ENCODE data around the gene PPT2. TPM values are rescaled to one million over a fixed set of nuclear protein-coding genes. Genes with fewer than 3 reads are reported as not detected.
"Not testable (repeated sequence)": the region's sequence is repeated elsewhere in the genome, so short reads cannot be mapped to it uniquely, and the experiment has no call there.

The PPT2 gene
- total RNA-seq, 1 donor from 2014 or later: 22.6 TPM

GRCh38 chr6:32183483-32184083, 29.6 kb downstream of the PPT2 start:
- ATAC-seq: no peak
- DNase-seq: peak; percentile 47
- intact Hi-C loops (cut with micrococcal nuclease): no loop called here

DNA sequence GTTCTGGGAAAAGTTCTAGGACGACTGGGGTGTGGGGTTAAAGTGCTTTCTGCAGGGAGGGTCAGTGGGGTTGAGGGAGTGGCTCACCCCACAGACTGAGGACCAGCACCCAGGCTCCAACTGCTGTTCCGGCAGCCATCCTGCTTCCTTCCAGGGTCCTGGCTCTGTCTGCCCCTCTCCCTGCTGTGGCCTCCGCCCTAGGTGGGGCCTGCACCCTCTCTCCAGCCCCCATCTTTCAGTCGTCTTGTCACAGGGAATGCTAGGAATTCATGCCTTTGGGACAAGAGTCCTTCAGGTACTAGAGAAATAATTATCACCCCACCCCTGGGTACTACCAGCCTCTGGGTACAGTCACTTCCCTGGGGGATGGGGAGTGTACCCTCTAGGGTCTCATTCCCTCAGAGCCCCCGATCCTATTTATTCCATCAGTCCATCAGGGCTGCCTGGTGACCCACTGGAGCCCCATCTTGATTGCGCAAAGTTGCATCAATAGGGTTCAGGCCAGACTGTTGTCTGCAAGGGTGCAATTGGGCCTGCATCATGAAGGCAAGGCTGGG, 30.2 kb downstream of the PPT2 start, which contains the start of gene AGER:
TSS of gene AGER (minus strand) at position 170 of the 557 bp plus-strand sequence. CDS start at position 139, 31 bp downstream.
- intact Hi-C loops (cut with micrococcal nuclease): no loop called here
- ATAC-seq (no peak), DNase-seq (no peak)

GRCh38 chr6:32185681-32186131, 31.8 kb downstream of the PPT2 start:
- DNase-seq (peak; percentile 88), ATAC-seq (peak; percentile 67)
- intact Hi-C loops (cut with micrococcal nuclease): not testable (repeated sequence)

DNA sequence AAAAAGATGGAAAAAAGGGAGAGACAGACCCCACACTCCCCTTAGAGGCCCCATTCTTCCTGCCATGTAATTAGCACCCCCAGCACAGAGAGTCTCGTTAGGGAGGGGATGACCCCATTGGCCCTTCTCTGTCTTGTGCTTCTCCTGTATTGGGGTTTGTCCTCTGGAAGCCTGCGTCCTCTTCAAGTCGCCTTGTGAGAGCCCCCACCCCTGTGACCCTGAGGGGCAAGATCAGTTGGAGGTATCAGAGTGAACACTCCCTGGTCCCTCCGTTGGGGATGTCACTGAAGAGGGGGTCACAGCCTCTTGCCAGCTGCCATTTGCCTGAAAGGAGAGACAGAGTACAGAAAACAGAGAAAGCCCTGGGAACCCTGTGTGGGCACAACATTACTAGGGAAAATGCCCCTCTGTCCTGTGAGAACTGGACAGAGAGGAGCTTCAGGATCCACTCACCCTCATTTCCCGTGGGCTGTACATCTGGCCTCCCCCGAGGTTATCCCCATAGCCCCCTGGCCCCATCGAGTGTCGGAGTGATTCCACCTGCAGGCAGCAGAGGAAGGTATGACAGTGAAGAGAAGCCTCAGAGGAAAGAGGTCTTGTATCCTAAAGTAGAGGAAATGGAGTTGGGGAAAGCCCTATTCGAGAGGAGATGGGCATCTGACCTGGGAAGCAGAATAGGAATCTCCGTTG, 32.4 kb downstream of the PPT2 start:
- not testable (repeated sequence) for DNase-seq, ATAC-seq

GRCh38 chr6:32187009-32187709, 33.2 kb downstream of the PPT2 start:
- DNase-seq (no peak), ATAC-seq (no peak)
- intact Hi-C loops (cut with micrococcal nuclease): no loop called here

More for the DNA sequence above, 32.4 kb downstream of the PPT2 start:
- intact Hi-C loops (cut with micrococcal nuclease): not testable (repeated sequence)

GRCh38 chr6:32187725-32188380, 33.9 kb downstream of the PPT2 start:
- ATAC-seq; DNase-seq; intact Hi-C loops (cut with micrococcal nuclease): not testable (repeated sequence)

- intact Hi-C loops (cut with micrococcal nuclease): no loop called here
- DNase-seq (no peak), ATAC-seq (no peak)
Observed at GRCh38 chr6:32188381-32189068, 34.6 kb downstream of the PPT2 start.

DNA sequence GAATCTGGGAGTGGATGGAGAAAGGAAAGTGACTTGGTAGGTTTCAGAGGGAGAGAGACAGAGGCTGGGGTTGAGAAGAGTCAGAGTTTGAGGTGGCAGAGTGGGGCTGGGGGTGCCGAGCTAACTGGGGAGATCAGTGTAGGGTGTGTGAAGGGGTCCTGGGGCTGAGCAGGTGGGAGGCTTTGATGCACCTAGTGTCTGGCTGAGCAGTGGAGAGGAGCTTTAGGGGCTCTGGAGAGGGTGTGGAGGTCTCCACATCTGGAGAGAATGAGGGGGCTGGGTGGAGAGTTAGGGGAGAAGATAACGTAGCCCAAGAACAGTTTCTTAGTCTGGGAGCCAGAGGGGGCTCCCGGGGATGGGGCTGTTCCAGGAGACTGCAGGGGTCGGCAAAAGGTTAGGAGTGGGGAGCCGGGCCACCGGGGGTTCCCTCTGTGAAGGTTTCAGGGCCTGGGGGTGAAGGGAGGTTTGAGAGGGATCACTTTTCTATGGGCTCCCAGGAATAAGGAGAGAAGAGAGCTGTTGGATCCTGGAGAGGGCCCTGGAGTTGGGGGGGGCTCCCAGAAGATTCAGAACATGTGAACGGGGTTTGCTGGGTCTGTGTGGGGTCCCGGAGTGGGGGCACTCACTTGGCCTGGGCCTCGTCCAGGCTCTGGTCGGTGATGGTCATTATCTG, 35.3 kb downstream of the PPT2 start:
- ATAC-seq: peak; percentile 2
- intact Hi-C loops (cut with micrococcal nuclease): no loop called here
- no peak for DNase-seq

DNA sequence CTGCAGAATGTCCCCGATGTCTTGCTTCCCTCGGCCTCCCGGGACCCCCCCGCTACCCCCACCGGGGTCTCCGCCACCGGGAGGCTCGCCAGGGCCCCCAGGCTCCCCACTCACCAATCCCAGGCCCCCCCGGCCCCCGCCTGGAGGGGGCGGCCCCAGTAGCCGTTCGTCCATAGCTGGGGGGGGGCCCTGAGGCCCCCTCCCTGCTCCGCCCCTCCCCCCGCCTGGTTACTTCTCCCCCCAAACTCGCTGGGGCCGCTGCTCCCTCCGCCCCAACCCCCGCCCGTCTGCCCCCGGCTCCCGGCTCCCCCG, 35.8 kb downstream of the PPT2 start:
- intact Hi-C loops (cut with micrococcal nuclease): no loop called here
- DNase-seq: peak; percentile 64
- peak; percentile 4 for ATAC-seq

GRCh38 chr6:32190054-32190851, 36.3 kb downstream of the PPT2 start, which contains the start of gene PBX2:
Gene PBX2, minus strand, starts transcription at chr6:32190202. Its CDS starts 287 bp downstream, at chr6:32189915.
- intact Hi-C loops (cut with micrococcal nuclease): no loop called here

GRCh38 chr6:32190911-32191677, 37.2 kb downstream of the PPT2 start:
- ATAC-seq: no peak
- DNase-seq: no peak
- intact Hi-C loops (cut with micrococcal nuclease): no loop called here

More at GRCh38 chr6:32190054-32190851, 36.3 kb downstream of the PPT2 start, which contains the start of gene PBX2:
- DNase-seq (peak; percentile 90), ATAC-seq (peak; percentile 80)

DNA sequence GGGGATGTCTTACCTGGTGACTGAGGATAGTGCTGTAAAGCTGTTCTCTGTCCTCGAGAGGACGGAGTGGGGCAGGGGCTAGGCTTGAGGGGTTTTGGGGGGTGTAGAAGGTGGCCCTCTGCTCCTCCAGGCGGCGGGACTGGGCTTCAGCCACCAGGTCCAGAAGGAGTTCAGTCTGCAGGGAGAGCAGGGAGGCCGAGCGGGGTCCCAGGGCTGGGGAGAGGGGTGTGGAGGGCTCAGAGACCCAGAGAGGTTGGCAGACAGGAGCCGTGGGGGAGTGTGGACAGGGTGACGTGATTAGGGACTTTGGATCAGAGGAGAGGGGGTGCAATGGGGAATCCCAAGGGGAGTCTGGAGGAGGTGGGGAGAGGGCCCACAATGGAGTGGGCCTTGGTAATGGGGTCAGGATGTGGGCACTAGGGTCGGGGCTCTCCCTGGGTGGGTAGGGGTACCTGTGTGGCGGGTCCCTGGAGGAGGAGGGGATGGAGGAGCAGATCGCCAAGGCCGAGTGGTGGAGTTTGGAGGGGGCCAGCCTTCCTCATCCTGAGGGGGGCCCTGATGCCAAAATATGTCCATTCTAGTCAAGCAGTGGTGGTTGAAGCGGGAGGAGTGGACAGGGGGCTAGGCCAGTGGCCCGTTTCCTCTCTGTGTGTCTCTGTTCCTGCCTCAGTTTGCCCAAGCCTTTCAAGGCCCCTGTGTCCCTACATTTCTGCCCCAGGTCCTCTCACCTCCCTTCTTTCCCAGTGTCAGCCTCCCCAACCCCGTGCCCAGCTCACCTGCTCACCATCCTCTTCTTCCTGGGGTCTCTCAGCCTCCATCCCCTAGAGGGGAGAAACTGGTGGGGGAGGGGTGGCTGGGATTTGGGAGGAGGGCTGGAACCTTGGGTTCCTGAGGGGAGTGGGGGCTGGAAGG, 38.0 kb downstream of the PPT2 start:
- ATAC-seq (no peak), DNase-seq (no peak)
- intact Hi-C loops (cut with micrococcal nuclease): no loop called here

DNA sequence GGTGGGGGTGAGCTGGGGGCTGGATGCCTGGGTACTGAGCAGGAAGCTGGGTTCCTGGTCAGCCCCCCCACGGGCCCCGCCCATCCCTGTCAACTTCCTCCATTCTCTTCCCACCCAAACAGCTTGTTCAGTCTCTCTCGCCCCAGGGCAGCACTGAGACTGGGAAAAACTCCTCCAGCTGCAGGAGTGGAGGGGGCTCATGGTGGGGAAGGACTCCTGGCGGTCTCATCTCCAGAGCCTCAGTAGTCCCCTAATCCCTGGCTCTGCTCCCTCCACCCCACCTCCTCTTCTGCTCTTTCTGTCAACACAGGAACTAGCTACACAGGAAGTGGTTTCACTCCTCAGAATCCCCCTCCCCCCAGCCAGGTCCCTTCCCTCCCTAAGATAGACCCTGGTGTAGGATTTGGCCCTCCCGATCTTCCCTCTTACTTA, 38.7 kb downstream of the PPT2 start, which contains the start of gene GPSM3:
TSS of gene GPSM3 (minus strand) at position 36 of the 432 bp plus-strand sequence. CDS start 130 bp downstream, outside the sequence.
- intact Hi-C loops (cut with micrococcal nuclease): no loop called here
- peak; percentile 77 for DNase-seq
- no peak for ATAC-seq

DNA sequence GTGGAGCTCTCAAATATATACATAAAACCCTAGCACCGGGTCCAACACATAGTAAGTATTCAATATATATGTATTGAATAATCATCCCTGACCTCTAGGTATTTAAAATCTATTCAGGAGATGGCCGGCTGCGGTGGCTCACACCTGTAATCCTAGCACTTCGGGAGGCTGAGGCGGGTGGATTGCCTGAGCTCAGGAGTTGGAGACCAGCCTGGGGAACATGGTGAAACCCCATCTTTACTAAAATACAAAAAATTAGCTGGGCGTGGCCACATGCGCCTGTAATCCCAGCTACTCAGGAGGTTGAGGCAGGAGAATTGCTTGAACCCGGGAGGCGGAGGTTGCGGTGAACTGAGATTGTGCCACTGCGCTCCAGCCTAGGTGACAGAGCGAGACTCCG, 39.2 kb downstream of the PPT2 start:
- DNase-seq; ATAC-seq; intact Hi-C loops (cut with micrococcal nuclease): not testable (repeated sequence)

GRCh38 chr6:32194388-32194787, 40.4 kb downstream of the PPT2 start:
- no peak for ATAC-seq
- intact Hi-C loops (cut with micrococcal nuclease): no loop called here

More at GRCh38 chr6:32194388-32194787, 40.4 kb downstream of the PPT2 start:
- no peak for DNase-seq
